Measurements from ENCODE around the gene ASCC3.

Gene ASCC3

GRCh38 chr6:100913400-100914276 lies 32.5 kb upstream of the ASCC3 start:
- no peak for TF ChIP-seq CTCF (conservative IDR thresholded peaks at IDR 0.05)

GRCh38 chr6:100906325-100906724 lies 25.2 kb upstream of the ASCC3 start:
- H3K27ac ChIP-seq = no peak overlapping the region
- no peak; the same call in 1 of the 2 replicates for TF ChIP-seq CTCF (conservative IDR thresholded peaks at IDR 0.05)

More at GRCh38 chr6:100913400-100914276, 32.5 kb upstream of the ASCC3 start:
- no peak overlapping the region for H3K27ac ChIP-seq

GRCh38 chr6:100905067-100905466 lies 23.9 kb upstream of the ASCC3 start:
- TF ChIP-seq CTCF (conservative IDR thresholded peaks at IDR 0.05) = no peak
- H3K27ac ChIP-seq = no peak overlapping the region

- TF ChIP-seq CTCF (conservative IDR thresholded peaks at IDR 0.05) = no peak
These were observed 23.2 kb upstream of the ASCC3 start for GRCh38 chr6:100904316-100904715.

GRCh38 chr6:100901582-100901981 lies 20.5 kb upstream of the ASCC3 start:
- TF ChIP-seq CTCF (conservative IDR thresholded peaks at IDR 0.05) = no peak
- no peak overlapping the region for H3K27ac ChIP-seq

More at GRCh38 chr6:100904316-100904715, 23.2 kb upstream of the ASCC3 start:
- no peak overlapping the region for H3K27ac ChIP-seq

- TF ChIP-seq CTCF (conservative IDR thresholded peaks at IDR 0.05) = no peak
- H3K27ac ChIP-seq = no peak overlapping the region
These were observed 18.1 kb upstream of the ASCC3 start for GRCh38 chr6:100899202-100899601.

- no peak overlapping the region for H3K27ac ChIP-seq
- TF ChIP-seq CTCF (conservative IDR thresholded peaks at IDR 0.05) = no peak
These were observed 16.5 kb upstream of the ASCC3 start for GRCh38 chr6:100897671-100898070.
